Adrenal gland (tissue), 12 donors: ENCODE data around the gene CACHD1. TPM values are rescaled to one million over a fixed set of nuclear protein-coding genes. Genes with fewer than 3 reads are reported as not detected.
A peak's percentile ranks its signal among the peaks of the same experiment; 100 is the strongest.

Experiments
- DNase-seq, 7 donors: peaks; one replicate each; pipeline ENCODE4 v3.0.0-alpha.2; 2019 to 2020
- H3K27ac ChIP-seq, 5 donors: fragments of 200-600 bp; sonication (generic) in 4 of 5; 1 replicate in 3 of 5; 2 replicates in 2 of 5; pipeline versions ENCODE4 v1.5.1 to v1.8.0; 2016 to 2020; ENCODE audit warnings: mild to moderate bottlenecking in 1 of 5
- H3K27me3 ChIP-seq: fragments of 200-600 bp; 2 replicates; pipeline ENCODE4 v1.8.0; 2021
- H3K36me3 ChIP-seq, 2 donors: fragments of 200-600 bp; replicated peaks in 1 of 2; 1 replicate in 1 of 2; 2 replicates in 1 of 2; pipeline versions ENCODE4 v1.5.1 to v1.8.0; 2018 to 2022
- H3K4me1 ChIP-seq, 2 donors: fragments of 200-600 bp; replicated peaks in 1 of 2; 1 replicate in 1 of 2; 2 replicates in 1 of 2; pipeline versions ENCODE4 v1.5.1 to v1.8.0; 2018 to 2021
- H3K4me3 ChIP-seq, 4 donors: fragments of 200-600 bp; sonication (generic) in 3 of 4; one replicate each; pipeline ENCODE4 v1.5.1; 2016 to 2018
- H3K9me3 ChIP-seq, 3 donors: fragments of 200-600 bp; sonication (generic) in 1 of 3; replicated peaks in 1 of 3; 1 replicate in 2 of 3; 2 replicates in 1 of 3; pipeline versions ENCODE4 v1.5.1 to v1.8.0; 2016 to 2021
- CTCF ChIP-seq, 6 experiments: fragments of 450-650 bp in 4 of 6; fragments of 200-600 bp in 2 of 6; sonication (generic) in 1 of 6; IDR thresholded peaks; 1 replicate in 5 of 6; 2 replicates in 1 of 6; pipeline versions ENCODE4 v1.5.1 to v1.8.0; 2016 to 2021; ENCODE audit warnings: antibody characterized with exemption in 6 of 6, mild to moderate bottlenecking in 2 of 6, moderate library complexity in 1 of 6
- POLR2A ChIP-seq, 2 donors: fragments of 450-650 bp; IDR thresholded peaks; one replicate each; pipeline ENCODE4 v1.6.1; 2017; ENCODE audit warnings: antibody characterized with exemption in 2 of 2, mild to moderate bottlenecking in 2 of 2, moderate library complexity in 1 of 2
- WGBS, 4 donors: extraction: QIAGEN DNeasy Blood & Tissue Kit in 2 of 4; methylation state at CpG; one replicate each; pipeline versions ENCODE4 v1.1.5 to v1.1.7; 2013 to 2017; 5-methylcytosine and 5-hydroxymethylcytosine counted together
- intact Hi-C, 2 donors: fragments of 100-400 bp; cut with DNase I; formaldehyde crosslinking; loops; one replicate each; pipeline versions ENCODE4 v1.14.1 to v1.15.0; 2022 to 2023
- polyA plus RNA-seq, 3 donors: library from polyadenylated mRNA; stranded (reverse); fragments of 200-250 nt in 2 of 3; fragments of 350-450 nt in 1 of 3; fragmentation: Illumina TruSeq in 1 of 3; extraction: RNeasy Lipid Tissue Mini Kit (QIAGEN cat#74804) in 1 of 3; gene quantifications; one replicate each; pipeline ENCODE4 v1.2.3, GENCODE V29; 2013 to 2014
- total RNA-seq, 9 donors: library from RNA; depleted of rRNA in 4 of 9; stranded (reverse); fragments of >200 nt in 4 of 9; fragments of 120-200 nt in 1 of 9; fragmentation: NEBNext Ultra II Directional in 1 of 9; extraction: Animal tissue kit (Norgen Biotek cat#: 25700) in 1 of 9; gene quantifications; one replicate each; pipeline versions ENCODE4 v1.1.0 to v1.2.4, GENCODE V29; 2013 to 2023
- donor health status: healthy with polysubstance abuse.
- donor health status: Bipolar disorder and iron deficiency.
- donor health status: DM: yes; HTN: yes; CAD: no.
- donor health status: DM: no; HTN: no; CAD: no.
- donor health status: DM: no; HTN: no; CAD: no.
- donor health status: DM: yes; HTN: yes; CAD: no.

The CACHD1 gene
- total and polyA plus RNA-seq, 12 donors, result 14.8 to 43.1 (median 24.0) TPM

- no peak for DNase-seq
- peaks cover 3 to 41% of the 10 kb centered on the region in 2 donors for H3K4me1 ChIP-seq
- H3K4me3 ChIP-seq, result no peak overlapping the region
- H3K27me3 ChIP-seq, result no peaks in the 10 kb centered on the region
- intact Hi-C loops, result no loop called here
- H3K9me3 ChIP-seq, result no peaks in the 10 kb centered on the region
- WGBS, 4 donors, result 80 to 84% (median 81%) methylated on average over 6 of the region's 6 CpGs
- TF ChIP-seq POLR2A (IDR thresholded peaks at IDR 0.05) (no peak), CTCF (IDR thresholded peaks at IDR 0.05) (no peak)
- no peaks in the 10 kb centered on the region for H3K36me3 ChIP-seq
- peak overlapping the region in 1 of 5 donors; percentile 20 for H3K27ac ChIP-seq
Measured at GRCh38 chr1:64545118-64545843, 75.4 kb downstream of the CACHD1 start.

GRCh38 chr1:64546013-64546412 is 76.1 kb downstream of the CACHD1 start:
- Histone ChIP-seq H3K4me1 (peaks cover 3 to 34% of the 10 kb centered on the region in 2 donors), H3K4me3 (no peak overlapping the region), H3K27me3 (no peaks in the 10 kb centered on the region), H3K9me3 (no peaks in the 10 kb centered on the region), H3K36me3 (no peaks in the 10 kb centered on the region), H3K27ac (peak overlapping the region in 1 of 5 donors; percentile 2)
- WGBS, 4 donors, result 12 to 30% (median 26%) methylated on average over 2 of the region's 2 CpGs
- no peak for DNase-seq
- intact Hi-C loops, result no loop called here
- no peak for TF ChIP-seq CTCF (IDR thresholded peaks at IDR 0.05)
- TF ChIP-seq POLR2A (IDR thresholded peaks at IDR 0.05), result no peak

GRCh38 chr1:64549464-64550239 is 79.7 kb downstream of the CACHD1 start:
- no peak overlapping the region for H3K27ac ChIP-seq
- intact Hi-C loops, result no loop called here
- no peaks in the 10 kb centered on the region for H3K9me3 ChIP-seq
- TF ChIP-seq POLR2A (IDR thresholded peaks at IDR 0.05) (no peak), CTCF (IDR thresholded peaks at IDR 0.05) (no peak)
- no peaks in the 10 kb centered on the region for H3K27me3 ChIP-seq
- peak in 1 of 7 donors; percentile 26 for DNase-seq
- peaks cover 0 to 25% of the 10 kb centered on the region in 2 donors for H3K4me1 ChIP-seq
- WGBS, 4 donors, result 44 to 60% (median 47%) methylated on average over 6 of the region's 6 CpGs
- no peak overlapping the region for H3K4me3 ChIP-seq
- no peaks in the 10 kb centered on the region for H3K36me3 ChIP-seq

GRCh38 chr1:64550510-64550909 is 80.6 kb downstream of the CACHD1 start:
- H3K27me3 ChIP-seq, result no peaks in the 10 kb centered on the region
- no peak for DNase-seq
- no peaks in the 10 kb centered on the region for H3K9me3 ChIP-seq
- no peaks in the 10 kb centered on the region for H3K36me3 ChIP-seq
- no peak overlapping the region for H3K4me3 ChIP-seq
- 86 to 92% (median 88%) methylated on average over 5 of the region's 5 CpGs for WGBS, 4 donors
- no peak overlapping the region for H3K27ac ChIP-seq
- no peak for TF ChIP-seq CTCF (IDR thresholded peaks at IDR 0.05)
- no peak for TF ChIP-seq POLR2A (IDR thresholded peaks at IDR 0.05)
- H3K4me1 ChIP-seq, result peaks cover 0 to 24% of the 10 kb centered on the region in 2 donors
- intact Hi-C loops, result no loop called here
